ENCODE results near the gene WDR20. TPM values are rescaled to one million over a fixed set of nuclear protein-coding genes. Genes with fewer than 3 reads are reported as not detected.
A peak's percentile ranks its signal among the peaks of the same experiment; 100 is the strongest.

WDR20 gene
- total RNA-seq, 2 experiments from 2014 or later, result 22.3 to 27.3 TPM

DNA sequence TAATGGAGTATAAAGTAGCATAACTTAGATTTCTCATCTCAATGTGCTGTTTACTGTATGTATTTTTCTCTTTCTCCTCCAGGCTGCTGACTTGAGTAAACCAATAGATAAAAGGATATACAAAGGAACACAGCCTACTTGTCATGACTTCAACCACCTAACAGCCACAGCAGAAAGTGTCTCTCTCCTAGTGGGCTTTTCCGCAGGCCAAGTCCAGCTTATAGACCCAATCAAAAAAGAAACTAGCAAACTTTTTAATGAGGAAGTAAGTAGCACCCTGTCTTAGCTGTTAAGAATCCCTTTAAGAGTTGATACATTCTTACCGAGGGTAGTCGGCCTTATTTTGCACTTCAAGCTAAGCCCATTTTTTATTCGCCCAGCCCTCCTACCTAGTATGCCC lies 55.2 kb downstream of the WDR20 start:
- no peak for DNase-seq
- Mint-ChIP-seq H3K9me3 (no peaks in the 10 kb centered on the region), H3K27ac (no peak overlapping the region), H3K36me3 (peaks cover 28% of the 10 kb centered on the region), H3K4me3 (no peak overlapping the region), H3K4me1 (peaks cover 51% of the 10 kb centered on the region), H3K27me3 (no peaks in the 10 kb centered on the region)

DNA sequence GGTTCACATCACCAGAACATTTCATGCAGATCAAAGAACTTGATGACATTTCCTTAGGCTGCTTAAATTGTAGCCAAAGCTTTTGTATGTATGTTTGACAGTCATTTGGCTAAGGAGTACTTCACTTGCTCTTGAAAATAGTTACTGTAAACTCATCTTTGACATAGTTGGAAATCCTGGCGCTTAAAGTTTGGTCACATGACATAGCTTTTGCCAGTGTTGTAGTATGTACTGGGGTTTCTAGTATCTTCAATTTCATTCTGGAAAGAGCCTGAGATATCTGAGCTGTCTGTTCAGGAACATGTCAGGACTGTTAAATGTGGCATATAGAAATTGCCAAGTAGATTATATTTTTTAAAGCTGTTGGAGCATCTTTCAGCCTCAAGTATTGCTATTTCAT lies 55.7 kb downstream of the WDR20 start:
- Mint-ChIP-seq H3K4me3 (no peak overlapping the region), H3K27me3 (no peaks in the 10 kb centered on the region), H3K9me3 (no peaks in the 10 kb centered on the region), H3K27ac (no peak overlapping the region), H3K4me1 (peaks cover 53% of the 10 kb centered on the region), H3K36me3 (peaks cover 32% of the 10 kb centered on the region)
- no peak for DNase-seq

GRCh38 chr14:102196039-102196901 lies 56.6 kb downstream of the WDR20 start:
- Mint-ChIP-seq H3K27ac (peak overlapping the region; percentile 69), H3K9me3 (no peaks in the 10 kb centered on the region), H3K4me3 (no peak overlapping the region), H3K27me3 (no peaks in the 10 kb centered on the region), H3K4me1 (peaks cover 58% of the 10 kb centered on the region), H3K36me3 (peaks cover 32% of the 10 kb centered on the region)
- no peak for DNase-seq

GRCh38 chr14:102196902-102197230 lies 57.2 kb downstream of the WDR20 start:
- Mint-ChIP-seq H3K27me3 (no peaks in the 10 kb centered on the region), H3K27ac (peak overlapping the region; percentile 69), H3K9me3 (no peaks in the 10 kb centered on the region), H3K36me3 (peaks cover 32% of the 10 kb centered on the region), H3K4me1 (peaks cover 64% of the 10 kb centered on the region), H3K4me3 (no peak overlapping the region)
- no peak for DNase-seq

GRCh38 chr14:102197317-102197853 lies 57.7 kb downstream of the WDR20 start:
- H3K4me1 Mint-ChIP-seq, result peaks cover 65% of the 10 kb centered on the region
- no peak for DNase-seq
- H3K9me3 Mint-ChIP-seq, result no peaks in the 10 kb centered on the region
- H3K36me3 Mint-ChIP-seq, result peaks cover 32% of the 10 kb centered on the region
- peak overlapping the region; percentile 69 for H3K27ac Mint-ChIP-seq
- H3K27me3 Mint-ChIP-seq, result no peaks in the 10 kb centered on the region
- no peak overlapping the region for H3K4me3 Mint-ChIP-seq

GRCh38 chr14:102200690-102201352 lies 61.1 kb downstream of the WDR20 start:
- Mint-ChIP-seq H3K36me3 (peaks cover 28% of the 10 kb centered on the region), H3K4me3 (peak overlapping the region; percentile 44), H3K27me3 (no peaks in the 10 kb centered on the region), H3K27ac (peak overlapping the region; percentile 73), H3K4me1 (peaks cover 62% of the 10 kb centered on the region), H3K9me3 (no peaks in the 10 kb centered on the region)
- DNase-seq, result no peak

- peak overlapping the region; percentile 44 for H3K4me3 Mint-ChIP-seq
- peaks cover 23% of the 10 kb centered on the region for H3K36me3 Mint-ChIP-seq
- peak; percentile 26 for DNase-seq
- no peaks in the 10 kb centered on the region for H3K9me3 Mint-ChIP-seq
- peak overlapping the region; percentile 73 for H3K27ac Mint-ChIP-seq
- peaks cover 60% of the 10 kb centered on the region for H3K4me1 Mint-ChIP-seq
- no peaks in the 10 kb centered on the region for H3K27me3 Mint-ChIP-seq
Observed at GRCh38 chr14:102201353-102201738, 61.6 kb downstream of the WDR20 start.

DNA sequence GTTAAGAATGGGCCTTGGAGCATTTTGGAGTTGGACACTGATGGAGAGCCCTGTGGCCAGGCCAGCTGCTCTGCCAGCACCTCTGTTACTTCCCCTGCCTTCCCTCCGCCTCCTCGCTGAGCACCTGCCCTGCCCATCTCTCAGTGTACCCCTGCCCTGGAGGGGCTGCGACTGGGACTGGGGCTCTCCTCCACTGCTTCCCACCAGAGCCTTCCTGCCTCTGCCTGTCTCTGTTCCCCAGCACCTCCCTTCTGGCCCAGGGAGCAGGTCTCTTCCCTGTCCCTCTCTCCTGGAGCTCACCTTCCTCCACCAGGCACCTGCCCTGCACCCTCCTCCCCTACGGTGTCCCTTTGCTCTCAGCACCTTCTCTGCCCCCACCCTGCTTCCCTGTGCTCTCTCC lies 62.1 kb downstream of the WDR20 start:
- H3K27me3 Mint-ChIP-seq, result no peaks in the 10 kb centered on the region
- peaks cover 20% of the 10 kb centered on the region for H3K36me3 Mint-ChIP-seq
- H3K27ac Mint-ChIP-seq, result peak overlapping the region; percentile 73
- peaks cover 56% of the 10 kb centered on the region for H3K4me1 Mint-ChIP-seq
- H3K9me3 Mint-ChIP-seq, result no peaks in the 10 kb centered on the region
- DNase-seq, result no peak
- no peak overlapping the region for H3K4me3 Mint-ChIP-seq

- Mint-ChIP-seq H3K27me3 (no peaks in the 10 kb centered on the region), H3K4me1 (peaks cover 45% of the 10 kb centered on the region), H3K4me3 (no peak overlapping the region), H3K9me3 (no peaks in the 10 kb centered on the region), H3K27ac (no peak overlapping the region), H3K36me3 (peaks cover 16% of the 10 kb centered on the region)
- no peak for DNase-seq
Observed at GRCh38 chr14:102202944-102203343, 63.2 kb downstream of the WDR20 start.

- H3K9me3 Mint-ChIP-seq, result no peaks in the 10 kb centered on the region
- H3K4me3 Mint-ChIP-seq, result no peak overlapping the region
Observed at GRCh38 chr14:102203382-102203781, 63.7 kb downstream of the WDR20 start.

DNA sequence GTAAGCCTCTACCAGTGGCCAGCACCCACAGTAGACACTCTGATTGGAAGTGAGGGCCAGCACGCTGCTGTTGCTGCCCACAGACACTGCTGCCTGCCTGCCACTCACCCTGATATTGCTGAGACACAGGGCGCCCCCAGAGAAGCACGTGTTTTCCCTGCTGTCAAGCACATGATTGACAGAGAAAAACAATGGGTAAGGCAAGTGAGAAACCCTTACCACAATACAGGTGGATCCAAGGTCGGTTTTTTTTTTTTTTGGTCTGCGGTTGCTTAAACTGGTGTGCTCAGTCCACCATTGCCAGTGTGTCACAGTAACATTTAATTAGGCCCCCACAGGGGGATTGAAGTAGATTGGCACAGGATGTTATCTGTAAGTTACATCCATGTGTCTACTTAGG lies 65.9 kb downstream of the WDR20 start:
- no peak for DNase-seq
- Mint-ChIP-seq H3K27me3 (no peaks in the 10 kb centered on the region), H3K4me1 (peaks cover 22% of the 10 kb centered on the region), H3K9me3 (no peaks in the 10 kb centered on the region), H3K36me3 (peaks cover 3% of the 10 kb centered on the region), H3K27ac (peak overlapping the region; percentile 51), H3K4me3 (no peak overlapping the region)

More at GRCh38 chr14:102203382-102203781, 63.7 kb downstream of the WDR20 start:
- Mint-ChIP-seq H3K4me1 (peaks cover 42% of the 10 kb centered on the region), H3K36me3 (peaks cover 15% of the 10 kb centered on the region), H3K27me3 (no peaks in the 10 kb centered on the region), H3K27ac (no peak overlapping the region)
- no peak for DNase-seq

GRCh38 chr14:102206918-102207317 lies 67.2 kb downstream of the WDR20 start:
- Mint-ChIP-seq H3K27ac (no peak overlapping the region), H3K4me3 (no peak overlapping the region), H3K4me1 (peaks cover 9% of the 10 kb centered on the region), H3K36me3 (peaks cover 3% of the 10 kb centered on the region), H3K27me3 (no peaks in the 10 kb centered on the region), H3K9me3 (no peaks in the 10 kb centered on the region)
- no peak for DNase-seq

DNA sequence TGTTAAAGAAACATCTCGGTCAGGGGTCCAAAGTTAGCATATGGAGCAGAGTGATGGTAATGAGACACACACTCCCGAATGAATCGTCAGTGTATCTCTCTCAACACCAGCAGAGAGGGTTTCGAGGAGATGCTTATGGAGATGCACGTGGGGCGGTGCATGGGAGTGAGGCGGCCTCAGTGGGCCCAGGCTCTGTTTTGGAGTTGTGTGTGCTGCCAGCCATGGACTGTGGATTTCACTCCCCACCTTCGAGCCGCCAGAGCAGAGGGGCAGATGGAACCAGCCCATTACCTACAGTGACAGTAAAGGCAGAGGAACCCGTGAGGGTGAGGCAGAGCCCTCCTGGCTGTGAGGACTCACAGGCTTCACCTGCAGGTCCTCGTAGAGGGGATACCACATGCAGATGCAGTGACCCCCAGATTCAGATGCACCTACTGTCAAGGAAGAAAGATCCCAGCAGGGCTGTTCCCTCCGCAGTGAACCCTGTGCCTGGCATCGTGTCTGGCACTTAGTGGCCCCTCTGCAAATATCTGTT lies 68.2 kb downstream of the WDR20 start:
- H3K27ac Mint-ChIP-seq, result no peak overlapping the region
- no peaks in the 10 kb centered on the region for H3K27me3 Mint-ChIP-seq
- peaks cover 5% of the 10 kb centered on the region for H3K4me1 Mint-ChIP-seq
- H3K4me3 Mint-ChIP-seq, result no peak overlapping the region
- H3K9me3 Mint-ChIP-seq, result no peaks in the 10 kb centered on the region
- no peak for DNase-seq
- peaks cover 3% of the 10 kb centered on the region for H3K36me3 Mint-ChIP-seq

DNA sequence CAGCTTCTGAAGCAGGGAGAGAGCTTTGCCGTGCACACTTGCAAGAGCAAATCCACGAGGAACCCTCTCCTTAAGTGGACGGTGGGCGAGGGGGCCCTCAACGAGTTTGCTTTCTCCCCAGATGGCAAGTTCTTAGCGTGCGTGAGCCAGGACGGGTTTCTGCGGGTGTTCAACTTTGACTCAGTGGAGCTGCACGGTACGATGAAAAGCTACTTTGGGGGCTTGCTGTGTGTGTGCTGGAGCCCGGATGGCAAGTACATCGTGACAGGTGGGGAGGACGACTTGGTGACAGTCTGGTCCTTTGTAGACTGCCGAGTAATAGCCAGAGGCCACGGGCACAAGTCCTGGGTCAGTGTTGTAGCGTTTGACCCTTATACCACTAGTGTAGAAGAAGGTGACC lies 69.0 kb downstream of the WDR20 start:
- DNase-seq, result no peak
- Mint-ChIP-seq H3K9me3 (no peaks in the 10 kb centered on the region), H3K27me3 (no peaks in the 10 kb centered on the region), H3K27ac (no peak overlapping the region), H3K4me1 (peaks cover 4% of the 10 kb centered on the region), H3K4me3 (no peak overlapping the region), H3K36me3 (peaks cover 3% of the 10 kb centered on the region)

- Mint-ChIP-seq H3K36me3 (peaks cover 3% of the 10 kb centered on the region), H3K27me3 (no peaks in the 10 kb centered on the region), H3K27ac (peak overlapping the region; percentile 8), H3K4me3 (no peak overlapping the region), H3K9me3 (no peaks in the 10 kb centered on the region), H3K4me1 (peaks cover 4% of the 10 kb centered on the region)
- DNase-seq, result no peak
Observed at GRCh38 chr14:102209224-102209966, 69.7 kb downstream of the WDR20 start.
